Stimulated activated CD4-positive, alpha-beta T cell treated with anti-CD3 and anti-CD28 coated beads, Interleukin-12 subunit alpha, Interleukin-12 subunit beta, amount 100 ng/mL, for 4 hours (primary cell): ENCODE results near the gene PLPPR1.

ENCODE experiments used
- DNase-seq: peaks from one replicate; pipeline ENCODE4 v3.0.0-alpha.2; 2020

Gene PLPPR1

DNA sequence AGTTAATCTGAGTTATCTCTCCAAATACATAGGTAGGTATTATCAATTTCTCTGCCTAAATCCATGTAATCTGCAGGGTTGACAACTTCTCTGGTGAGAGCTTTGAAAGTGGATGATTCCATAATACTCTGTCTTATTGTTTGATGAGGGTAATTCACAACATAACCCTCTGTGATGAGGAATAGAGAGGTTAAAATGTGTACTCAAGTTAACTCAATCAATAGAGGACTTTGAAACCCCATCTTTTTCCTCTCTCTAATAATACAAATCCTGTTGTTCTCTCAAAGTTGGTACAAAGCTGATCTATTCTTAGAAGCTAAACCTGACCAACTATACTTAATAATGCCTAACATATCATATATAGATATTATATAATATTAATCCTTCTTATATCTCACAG lies 100.1 kb downstream of the PLPPR1 start:
- DNase-seq: no peak

DNA sequence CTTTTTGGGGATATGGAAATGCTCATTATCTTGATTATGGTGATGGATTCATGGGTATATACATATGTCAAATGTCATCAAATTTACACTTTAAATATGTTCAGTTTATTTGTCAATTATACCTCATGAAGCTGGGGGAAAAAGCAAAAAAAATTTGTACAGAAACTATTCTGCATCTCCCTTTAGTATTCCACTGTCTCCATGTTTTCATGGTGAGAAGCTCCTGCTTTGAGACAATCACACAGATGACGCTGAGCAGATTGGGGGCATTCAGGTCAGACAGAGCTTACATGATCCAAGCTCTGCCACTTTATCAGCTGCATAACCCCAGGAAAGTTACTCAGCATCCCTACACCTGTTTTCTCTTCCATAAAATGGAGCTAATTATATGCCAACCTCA lies 101.5 kb downstream of the PLPPR1 start:
- no peak for DNase-seq

DNA sequence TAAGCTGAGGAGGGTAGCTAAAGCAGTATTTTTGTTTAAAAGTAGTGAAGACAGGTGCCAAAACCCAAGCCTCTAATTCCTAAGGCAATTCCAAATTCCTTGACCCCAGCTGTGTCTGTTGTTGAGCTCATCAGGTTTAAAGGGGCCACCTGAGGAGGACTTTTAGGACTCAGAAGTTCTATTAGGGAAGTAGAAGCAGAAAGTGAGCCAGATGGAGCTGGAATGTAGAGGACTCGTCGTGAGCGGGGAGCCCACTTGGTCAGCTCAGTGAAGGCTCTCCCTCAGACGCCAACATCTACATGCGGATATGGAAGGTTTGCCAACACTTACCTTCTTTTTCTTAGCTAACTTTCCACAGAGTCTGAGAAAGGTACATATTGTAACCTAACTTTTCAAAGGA lies 102.8 kb downstream of the PLPPR1 start:
- DNase-seq: no peak

DNA sequence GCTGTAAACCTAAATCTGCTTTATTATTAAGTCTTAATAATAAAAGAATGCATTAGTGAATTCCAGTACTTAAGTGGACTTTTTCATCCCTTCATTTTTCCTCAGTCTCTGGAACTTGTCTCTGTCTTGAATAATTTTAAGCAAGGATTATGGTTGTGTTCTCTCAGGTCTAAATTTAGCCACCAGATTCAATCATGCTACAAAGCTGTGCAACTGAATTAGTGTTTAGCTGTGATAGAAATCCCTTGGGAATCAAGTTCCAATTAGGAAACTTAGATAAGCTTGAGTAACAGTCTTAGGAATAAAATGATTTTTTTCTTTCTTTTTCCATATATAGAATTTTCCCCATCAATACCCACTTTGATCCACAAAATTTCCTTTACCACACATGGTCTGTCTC lies 104.3 kb downstream of the PLPPR1 start:
- DNase-seq: no peak

DNA sequence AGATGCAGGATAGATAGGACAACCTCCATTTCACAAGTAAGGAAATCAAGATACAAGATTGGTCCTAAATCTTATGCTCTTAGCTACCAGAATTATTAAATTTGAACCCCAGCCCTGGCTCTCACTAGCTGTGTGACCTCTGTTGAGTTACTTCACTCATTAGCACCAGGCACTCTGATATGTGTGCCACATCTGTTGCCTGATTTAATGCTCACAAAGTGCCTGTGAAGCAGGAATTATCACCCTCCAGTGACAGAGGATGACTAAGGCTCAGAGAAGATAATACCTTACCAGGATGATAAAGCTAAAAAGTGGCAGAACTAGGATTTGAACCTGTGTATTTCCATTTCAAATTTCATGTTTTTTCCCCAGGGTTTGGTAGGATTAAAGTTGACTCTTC lies 110.0 kb downstream of the PLPPR1 start:
- DNase-seq: no peak

DNA sequence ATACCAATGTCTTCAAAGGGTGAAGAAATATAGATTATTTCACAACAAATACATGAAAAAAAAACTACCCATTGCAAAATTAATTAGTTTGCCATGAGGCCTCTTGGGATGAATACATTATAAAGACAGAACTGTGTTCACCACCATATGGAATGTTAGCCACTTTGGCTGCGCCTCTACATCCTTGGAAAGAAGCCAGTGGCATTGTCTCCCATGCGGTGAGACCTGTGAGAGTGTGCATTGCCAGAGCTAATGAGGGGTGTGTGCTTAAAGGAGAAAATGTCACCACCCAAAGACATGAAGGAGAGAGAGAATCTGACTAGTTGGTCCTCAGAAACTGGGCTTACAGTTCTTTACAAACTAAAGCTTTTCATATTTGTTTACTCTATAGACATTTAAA lies 110.6 kb downstream of the PLPPR1 start:
- DNase-seq: no peak

DNA sequence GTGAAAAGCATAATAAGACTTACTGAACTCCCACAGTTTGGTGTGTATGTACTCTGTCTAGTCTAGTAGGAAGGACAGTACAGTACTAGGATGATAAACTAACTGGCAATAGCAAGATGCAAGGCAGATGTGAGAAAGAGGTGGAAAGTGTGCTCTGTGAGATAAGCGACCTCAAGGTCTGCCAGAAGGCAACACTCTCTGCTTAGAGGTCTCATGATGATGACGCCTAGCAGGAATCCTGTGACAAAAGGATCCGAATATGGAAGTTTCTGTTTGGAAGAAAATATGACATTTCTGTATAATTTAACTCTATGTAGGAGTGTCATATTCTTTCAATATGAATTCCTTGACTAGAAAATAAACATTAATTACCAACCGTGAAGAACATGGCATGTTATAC lies 112.2 kb downstream of the PLPPR1 start:
- DNase-seq: no peak

DNA sequence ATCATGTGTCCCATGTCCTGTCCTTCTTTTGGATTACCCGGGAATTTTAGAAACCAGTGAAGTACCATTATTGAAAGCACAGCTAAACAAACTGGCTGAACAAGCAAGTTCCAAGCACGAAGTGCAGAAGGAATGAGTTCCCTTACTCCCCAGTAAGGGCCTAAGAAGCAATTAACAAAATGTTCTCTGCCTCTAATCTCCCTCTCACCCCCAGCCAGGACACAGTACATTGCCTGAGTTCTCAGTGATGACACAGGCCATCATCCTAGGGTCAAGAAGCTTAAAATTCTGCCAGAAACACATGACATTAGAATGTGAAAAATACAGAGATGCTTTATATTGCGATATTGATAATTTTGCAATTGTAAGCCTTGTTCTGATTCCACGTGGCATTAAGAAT lies 118.0 kb downstream of the PLPPR1 start:
- no peak for DNase-seq

DNA sequence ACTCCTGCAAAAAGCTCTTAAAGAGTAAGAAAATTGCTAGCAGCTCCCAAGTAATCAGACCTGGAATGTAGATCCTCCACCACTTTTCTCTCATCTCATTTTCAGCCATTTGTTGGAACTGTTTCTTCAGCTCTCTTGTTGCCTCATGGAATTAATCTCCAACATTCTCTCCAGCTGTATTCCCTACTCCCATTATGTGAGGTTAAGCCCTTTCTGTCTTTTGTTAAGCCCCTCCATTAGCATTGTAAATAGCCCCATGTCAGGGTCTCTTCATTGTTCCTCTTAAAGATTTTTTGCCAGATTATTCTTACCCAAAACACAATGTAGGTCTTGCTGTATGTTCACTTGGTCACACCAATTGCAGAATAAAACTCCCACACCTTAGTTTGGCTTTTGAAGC lies 119.8 kb downstream of the PLPPR1 start:
- no peak for DNase-seq

DNA sequence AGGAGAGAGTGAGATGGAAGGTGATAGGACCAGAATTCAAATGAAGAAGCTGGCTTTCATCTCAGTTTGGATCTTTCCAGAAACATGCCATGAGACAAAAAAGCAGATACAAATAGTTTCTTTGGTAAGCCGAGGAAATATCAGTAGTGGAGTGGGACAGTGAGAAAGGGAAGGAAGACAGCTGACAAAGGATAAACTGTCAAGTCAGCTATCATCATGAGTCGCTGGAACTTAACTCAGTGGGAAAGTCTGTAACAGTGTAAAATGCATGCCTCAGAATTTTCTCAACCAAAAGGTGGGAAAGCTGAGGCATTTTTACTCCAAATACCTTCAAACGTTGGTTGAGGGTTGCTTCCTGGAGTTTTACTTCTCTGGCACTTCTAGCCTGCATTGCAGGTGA lies 129.8 kb downstream of the PLPPR1 start:
- no peak for DNase-seq

DNA sequence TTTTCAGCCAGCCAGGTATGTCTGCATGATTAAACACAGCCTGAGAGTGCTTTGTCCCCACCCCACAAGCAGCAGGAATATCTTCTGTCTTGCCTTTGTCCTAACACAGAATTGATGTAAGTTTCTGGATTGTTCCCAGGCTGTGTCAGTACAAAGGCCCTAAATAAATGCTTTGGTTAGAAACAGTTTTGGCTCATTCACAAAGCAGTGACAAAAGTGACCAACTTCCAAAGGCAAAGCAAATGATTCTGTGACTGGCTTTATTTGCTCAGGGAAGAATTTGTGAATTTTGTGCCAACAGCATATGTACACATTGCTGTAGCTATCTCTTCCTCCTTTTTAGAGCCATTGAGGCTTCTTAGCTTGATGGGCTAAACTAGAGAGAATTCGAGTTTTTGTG lies 133.7 kb downstream of the PLPPR1 start:
- no peak for DNase-seq

DNA sequence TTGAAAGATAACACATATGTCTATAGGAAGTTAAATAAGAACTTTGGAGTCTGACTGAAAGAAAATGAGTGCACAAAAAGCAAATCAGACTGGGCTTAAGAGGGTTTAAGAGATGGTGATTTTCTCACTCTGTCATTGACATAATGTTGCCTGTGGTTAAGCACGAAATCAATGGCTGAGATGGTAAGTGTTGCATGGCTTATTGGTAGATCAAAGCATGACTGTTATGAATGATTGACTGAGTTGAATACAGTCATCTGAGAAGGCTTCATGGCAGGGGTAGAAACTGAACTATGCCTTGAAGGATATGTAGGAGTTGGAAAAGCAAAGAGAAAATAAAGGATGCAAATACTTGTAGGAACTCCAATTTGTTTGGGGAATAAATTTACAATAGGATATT lies 136.6 kb downstream of the PLPPR1 start:
- no peak for DNase-seq

DNA sequence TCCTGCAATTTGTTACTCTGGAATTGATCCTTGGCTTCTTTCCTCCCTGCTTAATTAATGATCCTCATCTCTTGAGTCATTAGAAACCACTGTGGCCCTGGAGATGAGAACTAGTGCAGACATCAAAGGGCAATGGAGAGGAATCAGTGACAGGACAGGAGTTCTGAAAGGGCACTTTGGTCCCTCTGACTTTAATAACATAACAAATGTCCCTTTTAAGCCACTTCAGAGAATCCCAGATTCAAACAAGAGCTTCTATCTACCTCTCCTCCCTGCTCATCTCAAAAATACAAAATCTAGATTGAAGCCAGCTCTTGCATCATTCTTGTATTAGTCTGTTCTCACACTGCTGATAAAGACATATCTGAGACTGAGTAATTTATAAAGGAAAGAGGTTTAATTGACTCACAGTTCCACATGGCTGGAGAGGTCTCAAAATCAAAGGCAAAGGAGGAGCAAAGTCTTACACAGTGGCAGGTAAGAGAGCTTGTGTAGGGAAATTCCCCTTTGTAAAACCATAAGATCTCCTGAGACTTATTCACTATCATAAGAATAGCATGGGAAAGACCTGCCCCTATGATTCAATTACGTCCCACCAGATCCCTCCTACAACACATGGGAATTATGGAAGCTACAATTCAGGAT lies 139.1 kb downstream of the PLPPR1 start:
- DNase-seq: no peak

DNA sequence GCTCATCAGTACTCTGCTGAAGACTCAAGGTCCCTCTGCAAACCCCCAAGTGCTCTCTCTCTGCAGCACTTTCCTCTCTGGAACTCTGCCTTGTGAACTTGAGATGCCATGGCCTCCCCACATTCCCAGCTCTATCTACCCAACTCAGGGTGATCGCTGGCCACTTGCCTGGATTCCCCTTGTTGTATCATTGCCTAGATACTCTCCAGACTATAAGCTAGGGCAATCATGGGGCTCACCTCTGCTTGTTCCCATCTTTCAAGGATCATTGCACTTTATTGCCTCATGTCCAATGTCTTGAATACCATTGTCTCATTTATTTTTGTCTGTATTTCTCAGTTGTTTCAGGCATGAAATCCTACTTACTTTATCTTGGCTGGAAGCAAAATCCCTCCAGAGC lies 144.1 kb downstream of the PLPPR1 start:
- no peak for DNase-seq

DNA sequence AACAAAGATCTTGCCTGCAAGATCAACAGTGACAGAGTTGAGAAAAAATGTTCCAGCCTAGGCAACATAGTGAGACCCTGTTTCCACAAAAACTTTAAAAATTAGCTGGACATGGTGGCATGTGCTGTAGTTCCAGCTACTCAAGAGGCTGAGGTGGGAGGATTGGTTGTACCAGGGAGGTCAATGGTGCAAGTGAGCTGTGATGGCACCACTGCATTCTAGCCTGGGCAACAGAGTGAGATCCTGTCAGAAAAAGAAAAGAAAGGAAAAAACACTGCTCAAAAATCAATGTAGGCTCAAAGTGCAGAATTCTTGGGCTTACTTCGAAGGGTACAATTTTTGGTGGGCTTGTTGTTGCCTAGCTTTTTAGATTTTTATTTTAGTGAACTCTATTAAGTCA lies 145.4 kb downstream of the PLPPR1 start:
- DNase-seq: no peak

DNA sequence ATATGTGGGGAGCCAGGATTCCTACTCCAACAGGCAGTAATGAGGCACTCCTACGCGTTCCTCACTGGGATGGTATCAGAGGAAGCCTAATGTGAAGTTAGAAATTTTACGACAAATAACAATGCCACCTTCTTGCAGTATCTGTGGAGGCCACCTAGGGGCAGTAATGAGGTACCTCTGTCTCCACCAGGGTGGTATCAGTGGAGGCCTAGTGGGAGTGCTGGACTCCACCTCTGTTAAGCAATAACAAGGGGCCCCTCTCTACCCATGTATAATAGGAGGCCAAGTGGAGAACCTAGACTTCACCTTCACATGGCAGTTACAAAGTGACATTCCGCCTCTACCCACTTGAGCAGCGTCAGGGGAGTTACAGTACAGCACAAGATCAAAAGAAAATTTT lies 147.9 kb downstream of the PLPPR1 start:
- no peak for DNase-seq

DNA sequence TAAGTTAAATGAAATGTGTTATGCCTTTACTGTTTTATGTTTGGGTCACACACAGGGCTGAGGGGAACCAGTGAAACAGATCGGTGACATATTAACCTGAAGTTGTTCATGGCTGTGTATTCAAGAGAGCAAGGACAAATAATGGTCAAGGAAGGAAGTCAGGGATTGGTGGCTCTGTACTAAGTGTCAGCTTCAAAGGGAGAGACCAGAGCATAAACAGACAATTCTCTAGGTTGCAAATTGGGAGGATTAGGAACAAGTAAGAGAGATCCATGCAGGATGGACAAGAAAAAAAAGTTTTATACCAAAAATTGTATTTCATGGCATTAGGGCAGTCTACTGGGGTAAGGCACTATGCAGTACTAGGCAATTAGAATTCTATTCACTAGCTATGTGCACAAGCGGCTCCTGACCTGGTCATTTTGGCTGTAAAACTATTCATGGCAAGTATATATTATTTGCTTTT lies 156.3 kb downstream of the PLPPR1 start:
- DNase-seq: no peak

DNA sequence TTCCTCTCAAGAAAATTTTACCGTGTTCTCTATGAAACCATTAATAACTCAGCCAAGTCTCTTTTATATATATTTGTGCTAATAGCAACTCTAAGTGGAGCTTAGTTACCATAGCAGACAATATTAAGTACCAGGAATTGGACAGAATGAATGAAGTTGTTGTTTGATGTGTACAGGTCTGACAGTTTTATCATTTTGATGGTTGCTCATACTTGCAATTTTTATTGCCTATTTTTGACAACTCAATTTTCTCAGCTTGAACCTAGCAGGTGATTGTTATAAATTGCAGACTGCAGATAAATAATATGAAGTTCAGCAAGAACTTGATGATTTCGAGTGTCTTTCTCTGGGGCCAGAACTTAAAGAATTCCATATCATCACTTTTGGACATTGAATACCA lies 163.2 kb downstream of the PLPPR1 start:
- no peak for DNase-seq

DNA sequence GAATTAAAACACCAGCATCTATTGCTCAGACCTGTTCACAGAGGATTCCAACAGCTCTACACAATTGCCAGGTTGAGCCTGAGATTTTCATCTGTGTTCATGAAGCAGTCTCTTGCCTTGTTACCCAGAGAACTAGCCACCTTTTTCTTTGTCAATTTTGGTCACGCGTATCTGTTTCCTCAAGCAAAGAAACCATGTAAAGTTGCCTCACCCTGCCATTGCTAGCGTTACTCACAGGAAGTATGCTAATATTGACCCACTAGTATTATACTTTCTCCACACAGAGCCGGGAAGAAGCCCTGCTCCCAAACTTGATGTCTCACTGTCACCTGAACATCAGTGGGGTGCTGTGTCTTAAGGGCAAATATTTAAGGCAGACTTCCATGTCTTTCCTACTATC lies 168.5 kb downstream of the PLPPR1 start:
- no peak for DNase-seq

DNA sequence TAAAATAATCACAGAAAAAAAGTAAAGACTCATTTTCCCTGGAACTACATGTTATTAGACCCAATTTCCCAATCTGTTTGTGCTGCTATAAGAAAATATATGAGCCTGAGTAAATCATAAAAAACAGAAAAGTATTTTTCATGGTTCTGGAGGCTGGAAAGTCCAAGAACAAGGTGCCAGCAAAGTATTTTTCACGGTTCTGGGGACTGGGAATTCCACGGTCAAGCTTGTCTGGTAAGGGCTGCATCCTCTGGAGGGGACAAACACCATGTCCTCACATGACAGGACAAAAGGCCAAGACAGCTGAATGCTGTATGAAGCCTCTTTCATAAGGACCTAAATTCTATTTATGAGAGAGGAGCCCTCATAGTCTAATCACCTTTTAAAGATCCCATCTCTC lies 172.3 kb downstream of the PLPPR1 start:
- DNase-seq: no peak

DNA sequence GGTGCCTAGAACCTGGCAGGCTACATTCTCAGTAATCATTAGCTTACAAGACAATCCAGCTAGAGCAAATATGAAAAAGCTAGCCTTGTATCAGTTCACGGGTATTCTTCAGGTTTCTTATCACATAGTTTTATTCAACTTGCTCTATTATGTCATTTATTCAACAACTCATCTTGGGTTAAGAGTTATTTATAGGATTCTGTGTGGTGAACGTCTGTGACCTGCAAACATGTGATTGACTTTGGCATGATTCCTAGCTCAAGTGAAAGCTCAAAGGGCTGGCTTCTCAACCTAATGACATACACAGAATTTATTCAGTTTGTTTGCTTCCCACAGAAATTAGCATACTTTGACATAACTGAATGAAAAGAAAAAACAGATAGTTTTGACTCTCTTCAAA lies 173.1 kb downstream of the PLPPR1 start:
- DNase-seq: no peak

DNA sequence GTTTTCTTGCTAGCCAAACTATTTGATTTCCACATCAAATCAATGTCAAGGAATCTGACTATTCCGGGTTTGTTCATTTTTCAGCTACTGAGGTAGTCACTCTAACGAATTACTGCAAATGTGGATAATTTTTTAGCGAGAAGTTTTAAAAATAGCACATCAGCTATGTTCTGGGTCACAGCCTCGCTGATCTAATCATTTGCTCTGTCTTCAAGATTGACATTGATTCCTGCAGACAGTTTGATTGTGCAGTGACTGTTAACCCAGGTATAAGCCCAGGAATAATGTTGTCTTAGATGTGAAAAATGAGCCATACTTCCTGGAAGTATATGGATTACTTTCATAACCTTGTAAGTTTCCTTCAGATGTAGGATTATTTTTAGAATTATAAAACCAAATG lies 181.1 kb downstream of the PLPPR1 start:
- DNase-seq: no peak

DNA sequence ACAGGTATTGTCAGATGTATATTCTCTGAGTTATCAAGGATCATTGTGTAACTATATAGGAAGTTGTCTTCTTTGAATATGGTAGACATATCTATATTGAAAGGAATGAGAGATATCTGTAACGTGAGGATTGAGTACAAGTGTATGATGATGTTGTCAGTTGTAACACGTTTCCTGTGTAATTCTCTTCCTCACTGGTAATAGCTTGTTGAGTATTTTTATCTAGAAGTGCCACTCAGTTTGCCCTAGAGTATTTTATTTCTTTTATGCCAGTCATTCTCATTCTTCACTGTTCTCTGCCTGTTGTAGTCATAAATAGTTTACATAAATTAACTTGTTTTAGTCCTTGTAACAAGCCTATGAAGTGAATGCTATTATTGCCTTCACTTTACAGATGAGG lies 184.1 kb downstream of the PLPPR1 start:
- DNase-seq: no peak

DNA sequence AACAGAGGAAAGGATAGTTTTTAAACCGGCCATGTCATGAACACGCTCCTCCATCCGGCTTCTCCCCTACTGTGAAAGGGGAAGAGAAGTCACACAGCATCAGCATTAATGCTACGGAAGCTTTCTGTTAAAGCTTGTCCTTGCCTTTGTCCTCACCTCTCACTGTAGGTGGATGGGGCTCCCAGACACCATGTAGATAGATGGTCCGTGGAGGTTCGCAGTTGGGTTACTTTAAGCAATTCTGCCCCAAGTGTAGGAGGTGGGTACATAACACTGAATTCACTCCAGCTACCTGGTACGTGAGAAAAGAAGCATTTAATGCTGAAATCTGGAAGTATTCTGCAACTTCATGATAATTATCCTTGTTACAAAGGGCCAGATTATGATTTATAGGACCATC lies 190.5 kb downstream of the PLPPR1 start:
- no peak for DNase-seq

DNA sequence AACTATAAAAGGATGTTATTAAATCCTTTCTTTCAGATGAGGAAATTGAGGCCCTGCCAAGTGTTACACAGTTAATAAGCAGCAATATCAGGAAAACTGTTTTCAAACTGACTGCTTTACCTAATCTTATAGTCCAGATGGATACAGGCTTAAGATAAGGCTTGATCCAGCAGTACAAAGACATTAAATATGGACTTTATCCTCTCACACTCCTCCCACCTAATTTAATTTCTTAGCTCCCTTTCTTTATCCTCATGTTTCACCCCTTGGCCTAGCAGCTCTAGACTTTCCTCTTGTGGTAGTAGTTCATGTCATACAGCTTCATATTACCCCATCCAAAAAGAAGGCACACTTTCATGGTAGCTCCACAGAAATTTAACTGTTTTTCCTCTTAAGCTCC lies 191.8 kb downstream of the PLPPR1 start:
- DNase-seq: no peak

DNA sequence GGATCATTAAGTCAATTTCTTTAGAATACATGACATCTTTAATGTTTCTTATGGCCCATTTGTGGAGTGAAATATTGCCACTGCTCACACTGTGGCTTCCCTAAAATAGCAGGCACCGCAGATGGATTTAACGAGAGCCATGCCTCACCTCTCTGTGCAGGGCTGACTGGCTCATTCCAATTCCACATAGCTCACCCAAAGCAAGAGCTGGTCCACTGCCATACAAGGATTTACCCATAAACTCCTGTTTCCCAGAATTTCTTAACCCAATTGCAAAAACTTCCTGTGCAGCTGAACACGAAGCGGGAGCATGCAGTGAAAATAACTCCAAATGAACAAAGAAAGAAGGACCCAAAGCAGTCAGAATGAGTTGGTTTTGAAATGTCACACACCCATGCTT lies 196.7 kb downstream of the PLPPR1 start:
- no peak for DNase-seq
